NK-92 (cell line): ENCODE results near the gene GPR132.
A peak's percentile ranks its signal among the peaks of the same experiment; 100 is the strongest.
"Not testable (repeated sequence)": the region's sequence is repeated elsewhere in the genome, so short reads cannot be mapped to it uniquely, and the experiment has no call there.

Experiments used
- DNase-seq: peaks from one replicate; lab custom pipeline; 2025; ENCODE audit not compliant: unreplicated experiment; lab: John Stamatoyannopoulos, UW

The GPR132 gene, protein sequence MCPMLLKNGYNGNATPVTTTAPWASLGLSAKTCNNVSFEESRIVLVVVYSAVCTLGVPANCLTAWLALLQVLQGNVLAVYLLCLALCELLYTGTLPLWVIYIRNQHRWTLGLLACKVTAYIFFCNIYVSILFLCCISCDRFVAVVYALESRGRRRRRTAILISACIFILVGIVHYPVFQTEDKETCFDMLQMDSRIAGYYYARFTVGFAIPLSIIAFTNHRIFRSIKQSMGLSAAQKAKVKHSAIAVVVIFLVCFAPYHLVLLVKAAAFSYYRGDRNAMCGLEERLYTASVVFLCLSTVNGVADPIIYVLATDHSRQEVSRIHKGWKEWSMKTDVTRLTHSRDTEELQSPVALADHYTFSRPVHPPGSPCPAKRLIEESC

DNA sequence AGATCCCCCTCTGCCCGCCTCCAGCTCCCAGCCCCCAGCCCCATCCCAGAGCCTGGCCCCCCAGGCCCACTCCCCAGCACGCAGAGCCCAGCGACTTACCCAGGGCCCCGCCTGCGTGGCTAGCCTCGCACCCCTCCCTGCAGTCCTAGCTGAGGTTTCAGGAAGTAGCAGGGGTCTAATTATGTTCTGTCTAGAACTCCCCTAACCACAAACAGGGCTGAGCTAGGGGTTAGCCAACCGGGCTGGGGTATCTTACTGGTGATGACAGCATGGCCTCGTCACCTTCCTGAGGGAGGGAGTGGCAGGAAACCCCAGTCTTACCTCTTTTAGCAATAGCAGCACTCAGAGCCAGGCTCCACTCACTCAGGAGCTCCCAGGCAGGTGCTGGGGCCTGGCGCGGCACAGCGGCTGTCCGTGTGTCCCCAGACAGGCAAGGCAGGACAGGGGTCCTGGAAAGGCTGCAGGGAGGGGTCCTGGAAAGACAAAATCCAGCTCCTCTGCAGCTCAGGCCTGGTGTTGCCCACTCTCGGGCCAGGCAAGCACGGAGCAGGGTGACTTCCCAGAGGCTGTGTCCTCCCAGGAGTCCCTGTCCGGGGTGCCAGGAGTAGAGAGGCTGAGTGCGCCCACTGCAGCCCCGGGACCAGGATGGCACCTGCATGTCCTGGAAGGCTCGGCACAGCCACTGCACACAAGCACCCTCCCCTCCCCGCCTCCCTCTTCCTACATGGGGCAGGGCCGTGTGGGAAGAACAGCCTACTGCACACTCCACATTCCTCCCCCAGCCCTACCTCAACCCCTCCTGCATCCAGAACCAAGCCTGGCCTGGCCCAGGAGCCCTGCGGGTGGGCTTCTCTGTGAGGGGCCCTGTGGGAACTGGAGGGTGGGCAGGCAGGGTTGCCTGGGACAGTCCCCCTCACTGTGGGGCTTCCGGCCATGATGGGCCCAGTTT is at the start of gene GPR132:
TSS of gene GPR132 (minus strand) at position 151 of the 949 bp plus-strand sequence. CDS start 10,010 bp downstream, outside the sequence.
- peak; percentile 41 for DNase-seq

DNA sequence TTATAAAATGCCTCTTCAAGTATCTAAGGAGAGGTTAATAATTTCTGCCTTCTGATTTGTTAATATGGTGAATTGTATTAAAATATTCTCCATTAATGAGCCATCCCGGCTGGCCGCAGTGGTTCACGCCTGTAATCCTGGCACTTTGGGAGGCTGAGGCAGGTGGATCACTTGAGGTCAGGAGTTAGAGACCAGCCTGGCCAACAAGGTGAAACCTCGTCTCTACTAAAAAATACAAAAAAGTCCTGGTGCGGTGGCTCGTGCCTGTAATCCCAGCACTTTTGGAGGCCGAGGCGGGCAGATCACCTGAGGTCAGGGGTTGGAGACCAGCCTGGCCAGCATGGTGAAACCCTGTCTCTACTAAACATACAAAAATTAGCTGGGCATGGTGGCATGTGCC is 44.0 kb upstream of the GPR132 start:
- DNase-seq, result not testable (repeated sequence)

DNA sequence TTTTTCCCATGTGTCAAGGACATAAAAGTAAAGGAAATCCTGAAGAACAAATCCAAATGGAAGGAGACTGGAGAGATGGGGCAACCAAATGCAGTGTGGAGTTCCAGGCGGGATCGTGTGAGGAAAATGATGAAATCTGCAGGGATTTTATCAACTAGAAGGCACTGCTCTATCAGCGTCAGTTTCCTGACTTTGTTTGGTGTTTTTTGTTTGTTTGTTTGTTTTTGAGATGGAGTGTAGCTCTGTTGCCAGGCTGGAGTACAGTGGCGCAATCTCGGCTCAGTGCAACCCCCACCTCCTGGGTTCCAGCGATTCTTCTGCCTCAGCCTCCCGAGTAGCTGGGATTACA is 43.3 kb upstream of the GPR132 start:
- no peak for DNase-seq

DNA sequence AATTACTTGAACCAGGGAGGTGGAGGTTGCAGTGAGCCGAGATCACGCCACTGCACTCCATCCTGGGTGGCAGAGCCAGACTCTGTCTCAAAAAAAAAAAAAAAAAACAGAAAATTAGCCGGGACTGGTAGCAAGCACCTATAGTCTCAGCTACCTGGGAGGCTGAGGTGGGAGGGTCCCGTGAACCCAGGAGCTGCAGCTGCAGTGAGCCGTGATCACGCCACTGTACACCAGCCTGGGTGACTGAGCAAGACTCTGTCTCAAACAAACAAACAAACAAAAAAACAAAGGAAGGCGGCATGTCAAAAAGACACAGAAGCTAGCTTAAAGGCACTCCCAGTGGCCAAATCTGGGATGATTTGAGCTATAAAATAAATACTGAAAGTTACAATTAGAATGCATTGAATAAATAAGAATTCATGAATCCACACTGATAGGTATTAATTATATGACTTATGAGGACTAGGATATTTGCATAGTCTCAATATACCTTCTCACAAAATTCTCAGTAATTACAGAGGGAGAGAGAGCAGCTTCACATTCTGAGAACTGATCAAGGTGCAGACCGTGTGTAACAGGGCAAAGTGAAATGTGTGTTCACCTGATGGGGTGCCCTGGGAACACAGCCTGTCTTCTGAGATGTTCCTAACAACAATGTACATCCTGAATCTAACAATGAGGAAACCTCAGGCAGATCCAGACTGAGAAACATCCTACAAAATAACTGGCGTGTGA is 42.7 kb upstream of the GPR132 start:
- no peak for DNase-seq

DNA sequence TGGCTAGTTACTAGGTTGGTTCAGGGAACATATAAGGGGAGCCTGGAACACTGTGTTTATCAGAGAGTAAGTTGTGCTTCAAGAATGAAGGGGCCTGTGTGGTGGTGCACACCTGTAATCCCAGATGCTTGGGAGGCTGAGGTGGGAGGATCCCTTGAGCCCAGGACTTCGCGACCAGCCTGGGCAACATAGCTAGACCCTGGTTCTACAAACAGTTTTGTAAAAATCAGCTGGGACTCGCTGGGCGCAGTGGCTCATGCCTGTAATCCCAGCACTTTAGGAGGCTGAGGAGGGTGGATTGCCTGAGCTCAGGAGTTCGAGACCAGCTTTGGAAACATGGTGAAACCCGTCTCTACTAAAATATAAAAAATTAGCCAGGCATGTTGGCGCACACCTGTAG is 42.1 kb upstream of the GPR132 start:
- no peak for DNase-seq

DNA sequence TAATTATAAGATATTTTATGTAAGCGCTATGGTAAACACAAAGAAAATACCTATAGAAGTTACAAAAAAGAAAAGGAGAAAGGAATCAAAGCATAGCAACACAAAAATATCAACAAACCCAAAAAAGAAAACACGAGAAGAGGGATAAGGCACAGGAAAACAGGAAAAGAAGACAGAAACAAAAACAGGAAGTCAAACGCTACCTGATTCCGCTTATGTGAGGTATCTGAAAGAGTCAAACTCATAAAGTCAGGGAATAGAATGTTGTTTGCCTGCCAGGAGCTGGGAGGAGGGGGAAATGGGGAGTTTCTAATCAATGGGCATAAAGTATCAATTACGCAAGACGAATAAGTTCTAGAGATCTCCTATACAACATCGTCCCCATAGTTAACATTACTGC is 39.9 kb upstream of the GPR132 start:
- no peak for DNase-seq

DNA sequence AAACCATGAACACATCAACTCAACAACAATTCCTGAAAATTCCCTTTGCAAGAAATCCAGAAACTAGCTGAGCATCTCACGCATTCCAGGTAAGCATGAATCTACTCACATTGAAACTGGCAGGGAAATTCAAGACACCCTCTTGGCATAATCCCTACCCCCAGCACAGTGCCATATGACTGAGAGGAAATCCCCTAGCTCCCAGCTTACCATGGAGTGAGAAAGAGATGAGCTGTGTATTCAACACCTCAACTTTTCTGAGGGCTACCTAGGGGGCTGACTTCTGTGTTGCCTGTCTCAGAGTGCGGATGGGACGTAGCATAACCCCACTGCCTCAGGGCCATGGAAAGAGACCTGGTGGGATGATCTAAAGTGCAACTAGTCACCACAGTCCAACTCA is 37.7 kb upstream of the GPR132 start:
- no peak for DNase-seq

DNA sequence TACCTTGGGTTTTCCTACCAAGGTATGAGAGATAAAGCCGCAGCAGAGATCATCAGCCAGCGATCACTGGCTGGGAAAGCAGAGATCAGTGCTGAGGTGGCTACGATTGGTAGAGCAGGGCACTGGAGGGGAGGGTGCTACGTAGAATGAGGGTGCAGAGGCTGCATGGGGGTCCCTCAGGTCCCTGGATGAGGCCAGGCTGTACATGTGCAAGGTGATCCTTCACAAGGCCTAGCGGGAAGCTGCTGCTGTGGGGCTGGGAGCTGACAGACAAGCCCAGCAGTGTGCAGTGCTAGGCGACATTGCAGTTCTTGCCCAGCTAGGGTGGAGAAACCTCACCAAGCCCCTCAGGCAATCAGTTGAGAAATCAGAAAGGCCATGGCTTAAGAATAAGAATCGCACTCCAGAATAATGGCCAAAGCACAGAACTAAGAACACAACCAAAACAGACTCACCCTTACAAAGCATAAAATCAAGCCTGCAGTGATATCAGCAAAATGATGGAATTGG is 37.2 kb upstream of the GPR132 start:
- no peak for DNase-seq

DNA sequence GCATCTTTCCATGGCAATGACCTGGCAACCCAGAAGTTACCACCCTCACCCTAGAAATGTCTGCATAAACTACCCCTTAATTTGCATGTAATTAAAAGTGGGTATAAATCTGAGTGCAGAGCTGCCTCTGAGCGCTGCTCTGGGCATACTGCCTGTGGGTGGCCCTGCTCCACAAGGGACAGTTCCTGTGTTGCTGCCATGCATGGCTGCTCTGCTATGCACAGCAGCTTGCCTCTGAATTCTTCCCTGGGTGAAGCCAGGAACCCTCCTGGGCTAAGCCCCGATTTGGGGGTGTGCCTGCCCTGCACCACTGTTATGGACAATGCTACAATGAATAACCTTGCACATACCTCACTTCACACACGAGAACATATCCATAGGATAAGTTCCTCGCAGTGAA is 35.7 kb upstream of the GPR132 start:
- DNase-seq, result no peak

DNA sequence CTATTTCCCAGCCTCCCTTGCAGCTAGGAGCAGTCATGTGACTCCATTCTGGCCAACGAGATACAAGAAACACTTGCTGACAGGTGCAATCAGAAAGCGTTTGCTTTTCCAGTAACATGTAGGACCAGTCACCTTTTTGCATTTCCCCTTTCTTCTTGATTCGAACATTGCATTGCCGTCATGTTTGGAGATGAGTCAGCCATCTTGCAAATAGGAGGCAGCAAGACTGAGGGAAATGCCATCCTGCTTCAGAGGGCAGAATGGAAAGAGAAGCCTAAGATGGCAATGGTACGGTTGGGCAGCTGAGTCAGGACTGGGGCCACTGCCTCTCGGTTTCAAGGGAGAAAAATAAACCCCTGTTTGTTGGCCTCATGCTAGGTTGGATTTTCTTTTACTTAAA is 34.5 kb upstream of the GPR132 start:
- DNase-seq, result no peak

DNA sequence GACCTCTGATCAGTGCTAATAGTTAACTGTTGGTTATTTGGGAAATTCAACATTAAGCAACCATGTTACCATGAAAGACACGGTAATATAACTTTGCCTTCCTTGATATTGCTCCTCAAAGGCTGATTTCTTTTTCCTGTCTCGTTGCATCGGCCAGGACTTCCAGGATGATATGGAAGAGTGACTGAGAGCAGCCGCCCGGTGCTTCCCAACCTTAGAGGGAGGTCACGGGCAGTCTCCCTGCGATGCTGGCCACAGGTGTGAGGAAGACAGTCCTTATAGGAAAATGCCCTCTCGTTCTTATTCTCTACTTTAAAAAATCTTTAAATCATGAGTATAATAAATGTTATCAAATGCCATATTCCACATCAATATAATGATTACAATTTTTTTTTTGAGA is 33.1 kb upstream of the GPR132 start:
- DNase-seq, result no peak

DNA sequence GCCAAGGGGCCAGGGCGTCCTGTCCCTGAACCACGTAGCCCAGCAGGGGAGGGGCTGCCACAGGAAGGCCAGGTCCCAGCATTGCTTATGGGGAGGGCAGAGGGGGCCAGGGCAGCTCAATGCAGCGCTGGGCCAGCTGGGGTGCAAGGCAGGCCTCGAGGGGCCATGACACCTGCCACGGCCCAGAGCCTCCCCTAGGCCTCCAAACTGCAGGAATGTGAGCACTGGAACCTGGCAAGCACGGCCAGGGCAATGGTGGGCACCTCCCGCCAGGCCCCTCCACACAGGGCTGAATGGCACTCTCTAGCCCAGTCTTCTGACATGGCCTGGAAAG is 32.5 kb upstream of the GPR132 start:
- DNase-seq, result no peak

DNA sequence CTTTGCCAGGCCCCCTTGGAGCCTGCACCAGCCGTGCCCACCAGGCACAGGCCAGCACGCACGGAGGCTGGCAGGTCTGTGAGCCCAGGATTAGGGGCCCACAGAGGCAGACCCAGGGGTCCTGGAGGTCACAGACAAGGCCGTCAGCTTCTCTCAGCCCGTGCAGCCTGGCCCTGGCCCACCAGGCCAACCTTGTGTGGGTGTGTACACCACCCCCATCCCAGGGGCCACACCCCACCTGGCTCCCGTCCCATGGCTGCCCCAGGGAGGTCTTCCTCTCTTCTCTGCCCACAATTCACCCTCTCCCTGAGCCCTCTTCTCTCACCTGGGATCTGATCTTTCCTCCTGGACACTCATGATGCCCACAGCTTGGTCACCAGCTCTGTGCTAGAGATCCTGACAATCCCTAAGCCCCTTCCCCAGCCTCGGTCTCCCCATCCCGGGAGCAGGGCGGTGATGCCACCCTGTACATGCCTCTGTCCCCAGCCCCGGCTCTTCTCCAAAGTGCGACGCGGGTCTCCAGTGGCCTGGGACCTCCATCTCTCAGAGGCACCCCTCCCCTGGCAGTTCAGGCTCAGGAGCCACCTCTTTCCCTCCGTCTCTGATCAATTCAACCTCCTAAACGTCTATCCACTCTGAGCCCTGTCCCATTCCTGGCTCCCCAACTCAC is 31.1 kb upstream of the GPR132 start:
- DNase-seq, result no peak

DNA sequence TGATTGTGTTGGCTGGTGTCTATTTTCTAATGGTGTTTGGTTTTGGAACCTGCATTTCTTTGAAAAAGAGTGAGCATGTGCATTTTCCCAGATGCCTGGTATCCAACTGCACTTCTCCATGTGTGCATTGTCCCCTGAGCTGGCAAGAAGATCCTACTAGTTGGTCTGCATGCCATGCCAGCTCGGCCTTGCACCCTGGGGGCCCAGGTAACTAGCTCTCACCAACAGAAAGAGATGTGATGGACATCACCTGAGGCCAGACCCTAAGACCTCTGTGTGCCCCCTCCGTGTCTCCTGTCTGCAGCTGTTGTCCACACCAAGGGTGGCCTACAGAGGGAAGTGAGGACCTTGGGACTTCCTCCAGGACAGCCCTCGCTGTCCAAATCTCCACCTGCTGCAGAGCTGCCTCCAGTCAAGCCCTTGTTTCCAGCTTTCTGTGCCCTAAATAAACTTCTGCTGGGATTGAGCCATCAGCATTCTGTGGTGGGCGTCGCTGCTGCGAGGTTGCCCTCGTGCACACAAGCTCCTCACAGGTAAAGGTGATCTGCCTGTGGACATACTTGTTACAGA is 30.1 kb upstream of the GPR132 start:
- no peak for DNase-seq

DNA sequence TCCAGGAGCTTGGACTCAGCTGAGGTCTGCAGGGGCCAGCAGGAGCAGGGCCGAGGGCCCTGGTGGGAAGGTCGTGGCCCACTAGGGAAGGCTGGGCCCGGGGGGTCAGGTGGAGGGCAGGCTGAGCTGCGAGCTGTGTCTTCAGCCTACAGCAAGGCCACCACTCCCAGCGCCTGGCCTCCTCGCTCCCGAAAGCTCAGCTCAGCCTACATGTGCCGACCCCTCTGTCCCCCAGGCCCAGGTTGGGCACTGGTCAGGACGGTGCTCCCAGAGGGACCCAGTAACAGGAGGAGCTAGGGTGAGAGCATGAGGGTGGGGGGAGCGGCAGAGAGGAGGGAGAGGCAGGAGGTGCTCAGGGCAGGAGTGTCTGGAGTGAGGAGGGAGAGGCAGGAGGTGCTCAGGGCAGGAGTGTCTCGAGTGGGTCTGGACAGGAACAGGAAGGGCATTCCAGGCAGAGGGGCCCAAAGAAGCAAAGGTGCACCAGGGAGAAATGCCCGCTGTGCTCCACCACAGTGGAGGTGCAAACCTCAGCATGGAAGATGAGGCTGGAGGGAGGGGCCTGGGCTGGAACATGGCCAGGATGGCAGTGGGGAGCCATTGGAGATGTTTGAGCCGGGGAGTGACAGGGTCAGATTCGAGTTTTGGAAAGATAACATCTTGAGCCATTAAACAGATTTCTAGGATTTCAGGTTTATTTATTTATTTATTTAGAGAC is 29.1 kb upstream of the GPR132 start:
- DNase-seq, result no peak

DNA sequence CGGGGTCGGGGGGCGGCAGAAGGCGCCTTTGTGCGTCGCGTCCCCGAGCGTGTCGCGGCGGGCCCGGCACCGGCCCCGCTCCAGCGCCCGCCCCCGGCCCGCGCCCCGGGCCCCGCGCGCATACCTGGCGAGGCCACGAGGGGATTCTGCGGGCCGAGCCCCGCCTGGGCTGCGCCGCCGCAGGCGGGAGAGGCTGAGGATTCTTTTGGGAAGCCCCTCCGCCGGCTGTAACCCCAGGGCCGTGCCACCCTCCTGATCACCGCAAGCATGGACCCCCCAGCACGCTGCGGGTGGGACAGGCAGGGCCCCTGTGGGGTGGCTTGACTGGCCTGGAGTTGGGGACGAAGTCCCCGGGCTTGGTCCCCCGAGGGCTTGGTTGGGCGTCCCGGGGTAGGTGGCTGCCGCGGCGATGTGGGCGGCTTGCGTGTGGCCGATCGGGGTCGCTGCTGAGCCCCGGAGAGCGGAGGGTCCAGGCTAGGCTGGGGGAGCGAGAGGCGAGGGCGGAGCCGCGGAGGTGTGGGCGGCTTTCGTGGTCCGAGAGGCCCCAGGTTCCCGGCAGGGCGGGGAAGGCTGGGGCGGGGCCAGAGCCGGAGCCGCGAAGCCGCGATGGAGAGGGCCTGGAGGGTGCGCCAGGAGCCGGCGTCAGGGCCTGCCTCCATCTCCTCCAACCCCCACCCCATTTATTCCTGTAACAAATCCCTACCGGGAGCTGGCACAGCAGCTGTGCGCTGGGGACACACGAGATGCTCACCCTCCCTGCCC is 28.4 kb upstream of the GPR132 start:
- DNase-seq, result no peak

DNA sequence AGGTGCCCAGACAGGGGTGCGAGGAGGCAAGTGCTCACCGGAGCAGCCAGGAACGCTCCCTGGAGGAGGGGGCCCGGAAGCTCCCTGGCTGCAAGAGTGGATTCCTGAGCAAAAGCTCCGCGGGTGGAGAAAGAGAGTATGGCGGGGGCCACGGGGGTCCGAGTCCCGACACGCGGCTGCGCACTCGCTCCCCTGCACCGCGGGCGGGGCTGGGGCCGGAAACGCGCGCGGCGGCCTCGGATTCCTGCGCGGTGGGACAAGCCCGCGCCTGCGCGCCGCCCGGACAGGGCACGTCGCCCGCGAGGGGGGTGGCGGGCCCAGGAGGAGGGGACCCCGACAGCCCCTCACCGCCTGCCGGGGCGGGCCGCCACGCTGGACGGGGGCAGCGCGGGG is 27.8 kb upstream of the GPR132 start:
- DNase-seq, result no peak

DNA sequence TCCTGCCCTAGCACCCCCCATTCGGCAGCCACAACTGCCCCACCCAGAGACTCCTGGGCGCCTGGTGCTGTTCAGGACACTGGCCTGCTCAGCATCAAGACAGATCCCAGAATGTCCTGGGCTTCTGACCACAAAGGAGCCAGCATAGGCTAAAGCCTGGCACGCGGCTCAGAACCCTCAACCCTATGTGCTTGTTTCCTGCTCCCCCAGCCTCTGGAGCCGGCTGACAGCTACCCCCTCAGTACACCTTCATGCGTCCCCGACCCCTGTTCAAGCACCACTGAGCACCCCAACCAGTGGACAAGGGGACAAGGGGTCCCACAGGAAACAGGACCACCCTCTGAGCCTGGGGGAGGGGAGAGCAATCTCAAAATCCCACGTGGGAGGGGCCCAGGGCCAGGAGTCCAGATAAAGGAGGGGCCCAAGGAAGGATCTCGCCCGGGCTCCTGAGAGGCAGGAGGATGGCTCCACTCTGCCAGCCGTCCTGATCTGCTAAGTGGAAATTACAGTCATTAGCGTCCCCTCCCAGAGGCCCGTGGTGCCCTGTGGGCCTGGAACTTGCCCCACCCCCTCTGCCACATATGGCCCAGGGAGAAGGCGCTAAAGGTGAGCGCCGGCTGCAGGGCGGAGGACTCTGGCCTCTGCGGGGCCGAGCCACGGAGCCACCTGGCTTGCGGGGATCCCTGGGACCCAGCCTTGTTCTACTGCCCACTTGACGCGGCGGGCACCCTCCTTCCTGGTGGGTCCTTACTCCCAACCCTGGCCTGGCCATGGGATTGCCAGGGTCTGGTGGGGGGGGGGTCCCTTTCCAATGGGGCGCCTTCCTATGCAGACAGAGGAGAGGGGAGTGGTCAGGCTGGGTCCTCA is 27.2 kb upstream of the GPR132 start:
- no peak for DNase-seq
